ENCODE data around the gene NEMP1. TPM values are rescaled to one million over a fixed set of nuclear protein-coding genes. Genes with fewer than 3 reads are reported as not detected.

The NEMP1 gene
- total and polyA plus RNA-seq, 2 of the 13 experiments (the other 11 are each of a cell fraction or from before 2014, with no cell fraction given): 11.4 to 12.9 TPM

GRCh38 chr12:57049890-57050289 is 28.7 kb downstream of the NEMP1 start, which contains the start of gene MYO1A:
MYO1A (minus strand) TSS chr12:57050129; CDS start chr12:57048323, 1,806 bp downstream.
- intact Hi-C loops (cut with micrococcal nuclease; ENCODE audit: unreplicated experiment) (no loop called here), in situ Hi-C loops (cut with HindIII; ENCODE audit: extremely low pct_ligation_motif_present, low pct_unique_long_range_greater_than_20kb) (loop anchor here (5.0 kb wide), 1 partner anchor 43 kb away; the partner anchor contains the start of gene ZBTB39)
- Histone ChIP-seq H3K27ac (ENCODE audit: extremely low read length, insufficient read depth, low read length) (no peak within 1 kb of the TSS), H3K9ac (ENCODE audit: insufficient read depth, low read depth, low read length) (no peak within 1 kb of the TSS), H3K9me3 (ENCODE audit: low read length) (no peaks in the 10 kb centered on the region), H3K4me2 (ENCODE audit: low read depth, low read length) (peak within 1 kb of the TSS; percentile 83), H3K79me2 (ENCODE audit: insufficient read depth, low read length) (no peaks in the 10 kb centered on the region), H4K20me1 (ENCODE audit: insufficient read depth, low read length) (no peaks in the 10 kb centered on the region), H3K27me3 (ENCODE audit: control insufficient read depth in 1 of 2, insufficient read depth in 2 of 2, low read length in 2 of 2) (no peaks in the 10 kb centered on the region), H3K36me3 (replicated peaks in 1 of 2; ENCODE audit: control insufficient read depth in 1 of 2, insufficient read depth in 2 of 2, low read length in 2 of 2) (no peaks in the 10 kb centered on the region), H3K4me3 (replicated peaks in 1 of 3; ENCODE audit: insufficient read depth in 1 of 3, low read depth in 2 of 3, low read length in 3 of 3) (peak within 1 kb of the TSS; percentile 43 to 54 (median 49); a peak in 5 of 6 replicates), H3K4me1 (ENCODE audit: insufficient read depth, low read length) (peaks cover 38% of the 10 kb centered on the region), H2AFZ (ENCODE audit: low read length) (no peak within 1 kb of the TSS)
- DNase-seq (ENCODE audit: low spot score) (peak; percentile 47), FAIRE-seq (peak; percentile 61), ATAC-seq (peak; percentile 76)
- no TSS peak for BruUV-seq (replicated peaks)
- POLR2A ChIA-PET: interaction anchor here (0.8 to 2.6 kb wide), 8 partner anchors 29 to 242 kb away, joined by 3 to 11 read pairs (median 4); partner anchors contain the start of genes LRP1, NEMP1, STAT6 and TAC3
- CTCF ChIA-PET (ENCODE audit: low intra/inter-chr PET ratio, low total read pairs): no interaction called here
- 8% methylated on average over 2 of the region's 2 CpGs for WGBS (ENCODE audit: low lambda C conversion rate)
- TF ChIP-seq ZNF101 (CRISPR knock-in tag; IDR thresholded peaks at IDR 0.05; ENCODE audit: borderline replicate concordance, low read depth) (peak; percentile 57; the same call in 1 of the 2 replicates), ZNF180 (CRISPR knock-in tag; IDR thresholded peaks at IDR 0.05; ENCODE audit: borderline replicate concordance, low read depth) (no peak), ZNF777 (CRISPR knock-in tag; IDR thresholded peaks at IDR 0.05) (no peak), HOXA7 (CRISPR knock-in tag; IDR thresholded peaks at IDR 0.05) (no peak), NR2C2 (CRISPR knock-in tag; IDR thresholded peaks at IDR 0.05; ENCODE audit: borderline replicate concordance) (no peak), RFXAP (CRISPR knock-in tag; IDR thresholded peaks at IDR 0.05; ENCODE audit: borderline replicate concordance) (no peak), ZFP36 (IDR thresholded peaks at IDR 0.05; ENCODE audit: borderline replicate concordance, low read depth, low read length, partially characterized antibody) (no peak), NCOR1 (IDR thresholded peaks at IDR 0.05; ENCODE audit: borderline replicate concordance, low read length) (peak; percentile 31; the same call in 1 of the 2 replicates), TERF1 (CRISPR knock-in tag; IDR thresholded peaks at IDR 0.05) (no peak), ZBTB26 (CRISPR knock-in tag; IDR thresholded peaks at IDR 0.05; ENCODE audit: borderline replicate concordance) (no peak), ZFY (CRISPR knock-in tag; IDR thresholded peaks at IDR 0.05) (no peak), POLR2AphosphoS5 (IDR thresholded peaks at IDR 0.05; ENCODE audit: low read depth, low read length) (no peak), AHDC1 (CRISPR knock-in tag; IDR thresholded peaks at IDR 0.05; ENCODE audit: borderline replicate concordance) (no peak), NFYB (CRISPR knock-in tag; IDR thresholded peaks at IDR 0.05) (no peak), THAP7 (CRISPR knock-in tag; IDR thresholded peaks at IDR 0.05) (no peak), ZNF121 (CRISPR knock-in tag; IDR thresholded peaks at IDR 0.05) (no peak), ZNF20 (CRISPR knock-in tag; IDR thresholded peaks at IDR 0.05) (no peak)

All from HepG2 (cell line).